B cell (primary cell): ENCODE measurements around the gene CENPV. TPM values are rescaled to one million over a fixed set of nuclear protein-coding genes. Genes with fewer than 3 reads are reported as not detected.
"Not testable (repeated sequence)": the region's sequence is repeated elsewhere in the genome, so short reads cannot be mapped to it uniquely, and the experiment has no call there.

Experiments used
- ATAC-seq: fragments of 200-7000 bp; cut with Tn5 transposase; one replicate; pipeline ENCODE4 v1.10.0; 2021; ENCODE audit warnings: low read depth, mild to moderate bottlenecking, moderate number of reproducible peaks, moderate library complexity
- CTCF ChIA-PET: fragments of 350-600 bp; sonication (Branson Sonifier 250); formaldehyde crosslinking; loops from one replicate; lab custom pipeline; 2021; ENCODE audit warnings: antibody characterized with exemption, inconsistent platforms; lab: Charles Lee
- POLR2A ChIA-PET: fragments of 350-600 bp; sonication (Branson Sonifier 250); formaldehyde crosslinking; loops from one replicate; lab custom pipeline; 2021; ENCODE audit warnings: antibody characterized with exemption; lab: Charles Lee
- DNase-seq: peaks from one replicate; pipeline ENCODE4 v3.0.0; 2013
- H2AFZ ChIP-seq: 2 replicates; pipeline ENCODE4 v1.6.1; 2012; ENCODE audit warnings: mild to moderate bottlenecking, low read depth, low read length; ENCODE audit not compliant: insufficient read depth, poor library complexity, severe bottlenecking
- H3K27ac ChIP-seq, 2 donors: 1 replicate in 1 of 2; 2 replicates in 1 of 2; pipeline ENCODE4 v1.5.1; 2012 to 2013; ENCODE audit warnings: low read length in 2 of 2, mild to moderate bottlenecking in 2 of 2, moderate library complexity in 1 of 2
- H3K27me3 ChIP-seq, 4 experiments: fragments of 200-600 bp in 1 of 4; sonication (generic) in 1 of 4; replicated peaks in 1 of 4; 1 replicate in 2 of 4; 2 replicates in 2 of 4; pipeline versions ENCODE4 v1.6.1 to v1.7.0; 2013 to 2016; ENCODE audit warnings: low read length in 3 of 4, mild to moderate bottlenecking in 2 of 4, mixed read lengths in 1 of 4, moderate library complexity in 1 of 4; ENCODE audit not compliant: insufficient read depth in 4 of 4, control insufficient read depth in 3 of 4; ENCODE audit errors: control extremely low read depth in 1 of 4
- H3K36me3 ChIP-seq, 2 experiments: replicated peaks in 1 of 2; 1 replicate in 1 of 2; 2 replicates in 1 of 2; pipeline versions ENCODE4 v1.6.1 to v1.7.1; 2013; ENCODE audit warnings: low read length in 1 of 2; ENCODE audit not compliant: insufficient read depth in 2 of 2, control insufficient read depth in 1 of 2; ENCODE audit errors: control extremely low read depth in 1 of 2, extremely low read depth in 1 of 2
- H3K4me1 ChIP-seq, 2 donors: fragments of 200-600 bp in 1 of 2; sonication (generic) in 1 of 2; 1 replicate in 1 of 2; 2 replicates in 1 of 2; pipeline versions ENCODE4 v1.5.1 to v1.6.1; 2013 to 2017; ENCODE audit warnings: low read length in 2 of 2; ENCODE audit not compliant: control insufficient read depth in 2 of 2, insufficient read depth in 2 of 2
- H3K4me2 ChIP-seq: replicated peaks from 2 replicates; pipeline ENCODE3; 2012; ENCODE audit warnings: mild to moderate bottlenecking, low read depth, low read length; ENCODE audit not compliant: poor library complexity, severe bottlenecking
- H3K4me3 ChIP-seq, 5 experiments: fragments of 200-600 bp in 1 of 5; sonication (generic) in 1 of 5; 1 replicate in 3 of 5; 2 replicates in 2 of 5; pipeline versions ENCODE4 v1.5.1 to v1.7.0; 2011 to 2016; ENCODE audit warnings: low read length in 4 of 5, mild to moderate bottlenecking in 4 of 5, low read depth in 2 of 5, control low read depth in 1 of 5, moderate library complexity in 1 of 5; ENCODE audit not compliant: insufficient read depth in 1 of 5; ENCODE audit errors: control extremely low read depth in 1 of 5, extremely low read depth in 1 of 5
- H3K79me2 ChIP-seq: fragments of 200-600 bp; sonication (generic); one replicate; pipeline ENCODE4 v1.6.0; 2016; ENCODE audit warnings: low read length; ENCODE audit not compliant: control insufficient read depth, insufficient read depth
- H3K9ac ChIP-seq: fragments of 200-600 bp; sonication (generic); 2 replicates; pipeline ENCODE4 v1.6.1; 2017; ENCODE audit warnings: mild to moderate bottlenecking, low read length, moderate library complexity
- H3K9me3 ChIP-seq, 3 donors: one replicate each; pipeline versions ENCODE4 v1.6.1 to v1.7.1; 2013; ENCODE audit warnings: low read length in 2 of 3; ENCODE audit not compliant: control insufficient read depth in 2 of 3, insufficient read depth in 1 of 3; ENCODE audit errors: control extremely low read depth in 1 of 3
- H4K20me1 ChIP-seq: 2 replicates; pipeline ENCODE4 v1.6.0; 2012; ENCODE audit warnings: mild to moderate bottlenecking, low read length; ENCODE audit not compliant: insufficient read depth, control insufficient read depth, poor library complexity, severe bottlenecking
- H3K27ac Mint-ChIP-seq: one replicate; pipeline ENCODE4 v1.8.0; 2021; ENCODE audit warnings: mixed read lengths
- H3K27me3 Mint-ChIP-seq: one replicate; pipeline ENCODE4 v1.8.0; 2021; ENCODE audit warnings: mixed read lengths
- H3K4me1 Mint-ChIP-seq: one replicate; pipeline ENCODE4 v1.8.0; 2021; ENCODE audit warnings: mixed read lengths
- H3K4me3 Mint-ChIP-seq: one replicate; pipeline ENCODE4 v1.8.0; 2021; ENCODE audit warnings: mixed read lengths
- H3K9me3 Mint-ChIP-seq: one replicate; pipeline ENCODE4 v1.8.0; 2022; ENCODE audit warnings: mixed read lengths; ENCODE audit not compliant: insufficient read depth
- EZH2 ChIP-seq: IDR thresholded peaks from 2 replicates; pipeline ENCODE4 v1.6.1; 2012; ENCODE audit warnings: borderline replicate concordance, low read depth, mild to moderate bottlenecking, moderate library complexity, low read length; ENCODE audit not compliant: insufficient read depth, poor library complexity, severe bottlenecking
- WGBS: methylation state at CpG from one replicate; pipeline ENCODE4 v1.1.5; 2013; ENCODE audit warnings: missing lambda C conversion rate; ENCODE audit not compliant: insufficient coverage; 5-methylcytosine and 5-hydroxymethylcytosine counted together
- intact Hi-C: fragments of 100-400 bp; cut with micrococcal nuclease; formaldehyde crosslinking; loops from one replicate; pipeline ENCODE4 v1.10.0; 2022
- polyA plus RNA-seq: library from polyadenylated mRNA; depleted of rRNA; stranded (reverse); fragments of >200 nt; gene quantifications from 2 replicates; pipeline ENCODE4 v1.2.3, GENCODE V29; 2012
- total RNA-seq, 2 donors: library from RNA; stranded (reverse); fragments of 120-200 nt in 1 of 2; gene quantifications; 1 replicate in 1 of 2; 2 replicates in 1 of 2; pipeline versions ENCODE4 v1.2.3 to v1.2.4, GENCODE V29; 2013 to 2022
- TF ChIP-seq, protein P1 (sequence below): fragments of 200-600 bp; IDR thresholded peaks from one replicate; pipeline ENCODE4 v1.8.0; 2022; ENCODE audit warnings: antibody characterized with exemption, mild to moderate bottlenecking

Gene CENPV
- total and polyA plus RNA-seq, 2 donors (not counting 1 experiment from before 2014, with no cell fraction given): 15.8 to 28.1 TPM

- POLR2A ChIA-PET: not testable (repeated sequence)
Observed at GRCh38 chr17:16392491-16392890, 39.2 kb upstream of the CENPV start.

GRCh38 chr17:16391451-16391850 lies 38.2 kb upstream of the CENPV start:
- Mint-ChIP-seq H3K9me3 (no peaks in the 10 kb centered on the region), H3K4me1 (peaks cover 8% of the 10 kb centered on the region), H3K4me3 (no peak overlapping the region), H3K27me3 (peaks cover 4% of the 10 kb centered on the region), H3K27ac (no peak overlapping the region)
- Histone ChIP-seq H3K4me2 (no peak overlapping the region), H3K27me3 (peaks cover 0 to 2% (median 0%) of the 10 kb centered on the region in 4 experiments), H3K4me3 (no peak overlapping the region), H3K4me1 (peaks cover under 1 to 10% of the 10 kb centered on the region in 2 donors), H3K27ac (no peak overlapping the region), H3K9me3 (no peaks in the 10 kb centered on the region), H3K9ac (no peak overlapping the region), H3K79me2 (peaks cover 1% of the 10 kb centered on the region), H3K36me3 (no peaks in the 10 kb centered on the region), H4K20me1 (no peaks in the 10 kb centered on the region), H2AFZ (no peak overlapping the region)
- 97% methylated on average over 9 of the region's 13 CpGs for WGBS
- ATAC-seq (no peak), DNase-seq (no peak)
- CTCF ChIA-PET: interaction anchor here (1.4 kb wide), 1 partner anchor 39 kb away, joined by 3 read pairs; no protein-coding TSS in a partner anchor
- POLR2A ChIA-PET: no interaction called here
- TF ChIP-seq EZH2: no peak
- TF ChIP-seq, protein P1, sequence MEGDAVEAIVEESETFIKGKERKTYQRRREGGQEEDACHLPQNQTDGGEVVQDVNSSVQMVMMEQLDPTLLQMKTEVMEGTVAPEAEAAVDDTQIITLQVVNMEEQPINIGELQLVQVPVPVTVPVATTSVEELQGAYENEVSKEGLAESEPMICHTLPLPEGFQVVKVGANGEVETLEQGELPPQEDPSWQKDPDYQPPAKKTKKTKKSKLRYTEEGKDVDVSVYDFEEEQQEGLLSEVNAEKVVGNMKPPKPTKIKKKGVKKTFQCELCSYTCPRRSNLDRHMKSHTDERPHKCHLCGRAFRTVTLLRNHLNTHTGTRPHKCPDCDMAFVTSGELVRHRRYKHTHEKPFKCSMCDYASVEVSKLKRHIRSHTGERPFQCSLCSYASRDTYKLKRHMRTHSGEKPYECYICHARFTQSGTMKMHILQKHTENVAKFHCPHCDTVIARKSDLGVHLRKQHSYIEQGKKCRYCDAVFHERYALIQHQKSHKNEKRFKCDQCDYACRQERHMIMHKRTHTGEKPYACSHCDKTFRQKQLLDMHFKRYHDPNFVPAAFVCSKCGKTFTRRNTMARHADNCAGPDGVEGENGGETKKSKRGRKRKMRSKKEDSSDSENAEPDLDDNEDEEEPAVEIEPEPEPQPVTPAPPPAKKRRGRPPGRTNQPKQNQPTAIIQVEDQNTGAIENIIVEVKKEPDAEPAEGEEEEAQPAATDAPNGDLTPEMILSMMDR: no peak
- intact Hi-C loops: no loop called here

More at GRCh38 chr17:16392491-16392890, 39.2 kb upstream of the CENPV start:
- H3K9me3 Mint-ChIP-seq, H3K4me1 ChIP-seq, DNase-seq, H3K27me3 ChIP-seq, H4K20me1 ChIP-seq, H3K9me3 ChIP-seq, H3K27ac Mint-ChIP-seq, H3K36me3 ChIP-seq, H3K27me3 Mint-ChIP-seq, H3K4me1 Mint-ChIP-seq, H3K9ac ChIP-seq, H3K27ac ChIP-seq, H3K4me2 ChIP-seq, H2AFZ ChIP-seq, CTCF ChIA-PET, intact Hi-C loops, H3K4me3 Mint-ChIP-seq, H3K79me2 ChIP-seq, H3K4me3 ChIP-seq, ATAC-seq: not testable (repeated sequence)
- WGBS: 100% methylated on average over 4 of the region's 11 CpGs

DNA sequence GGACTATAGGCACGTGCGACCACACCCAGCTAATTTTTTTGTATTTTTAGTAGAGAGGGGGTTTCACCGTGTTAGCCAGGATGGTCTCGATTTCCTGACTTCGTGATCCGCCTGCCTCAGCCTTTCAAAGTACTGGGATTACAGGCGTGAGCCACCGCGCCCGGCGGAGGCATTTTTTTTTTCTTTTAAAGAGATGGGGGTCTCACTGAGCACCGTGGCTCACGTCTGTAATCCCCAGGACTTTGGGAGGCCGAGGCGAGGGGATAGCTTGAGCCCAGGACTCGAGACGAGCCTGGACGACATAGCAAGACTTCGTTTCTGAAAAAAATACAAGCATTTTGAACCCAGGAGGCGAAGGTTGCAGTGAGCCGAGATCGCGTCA lies 32.8 kb upstream of the CENPV start:
- Histone ChIP-seq H4K20me1 (peaks cover 33% of the 10 kb centered on the region), H3K4me1 (peaks cover 35 to 52% of the 10 kb centered on the region in 2 donors), H3K36me3 (peaks cover 0 to 17% of the 10 kb centered on the region in 2 experiments), H3K4me2 (peak overlapping the region; percentile 88), H3K4me3 (peak overlapping the region in 4 of 5 experiments; percentile 54 to 69 (median 62)), H2AFZ (peak overlapping the region; percentile 88), H3K79me2 (peaks cover 42% of the 10 kb centered on the region), H3K9ac (peak overlapping the region; percentile 67)
- not testable (repeated sequence) for H3K27ac ChIP-seq, H3K27ac Mint-ChIP-seq, DNase-seq, H3K27me3 ChIP-seq, H3K9me3 ChIP-seq, ATAC-seq, H3K9me3 Mint-ChIP-seq, H3K27me3 Mint-ChIP-seq
- intact Hi-C loops: loop anchor here (1.0 kb wide), 2 partner anchors 29 to 52 kb away; partner anchors contain the start of gene TRPV2
- CTCF ChIA-PET: interaction anchor here (0.7 to 4.6 kb wide), 12 partner anchors 9 to 136 kb away, joined by 3 to 34 read pairs (median 5); partner anchors contain the start of gene TRPV2
- H3K4me1 Mint-ChIP-seq: peaks cover 48% of the 10 kb centered on the region
- WGBS: 34% methylated on average over 17 of the region's 23 CpGs
- POLR2A ChIA-PET: interaction anchor here (0.7 to 1.7 kb wide), 2 partner anchors 24 to 30 kb away, joined by 4 to 17 read pairs; partner anchors contain the start of gene TRPV2
- peak overlapping the region; percentile 91 for H3K4me3 Mint-ChIP-seq
